Activated CD8-positive, alpha-beta memory T cell treated with anti-CD3 and anti-CD28 coated beads, Interleukin-2, amount 50 U/mL, for 24 hours (primary cell): ENCODE measurements around the gene GH2.
"Not testable (repeated sequence)": the region's sequence is repeated elsewhere in the genome, so short reads cannot be mapped to it uniquely, and the experiment has no call there.

Source experiments
- DNase-seq: peaks from one replicate; pipeline ENCODE4 v3.0.0-alpha.2; 2020; ENCODE audit errors: extremely low read depth

GH2 gene

GRCh38 chr17:63881935-63882601 is at the start of gene GH2:
Gene GH2 (minus strand): TSS chr17:63881944. CDS start chr17:63881801, 143 bp downstream.
- DNase-seq = peak; percentile 26

- DNase-seq = no peak
Measured at GRCh38 chr17:63930951-63931575, 49.3 kb upstream of the GH2 start.

- DNase-seq = no peak
Measured at GRCh38 chr17:63929860-63930766, 48.4 kb upstream of the GH2 start.

- DNase-seq = no peak
Measured at GRCh38 chr17:63928966-63929695, 47.4 kb upstream of the GH2 start.

- DNase-seq = no peak
Measured at GRCh38 chr17:63928172-63928666, 46.5 kb upstream of the GH2 start.

- no peak for DNase-seq
Measured at GRCh38 chr17:63927464-63928171, 45.9 kb upstream of the GH2 start.

GRCh38 chr17:63926164-63926563 is 44.4 kb upstream of the GH2 start:
- DNase-seq = no peak

- DNase-seq = no peak
Measured at GRCh38 chr17:63925615-63926014, 43.9 kb upstream of the GH2 start.

- not testable (repeated sequence) for DNase-seq
Measured at GRCh38 chr17:63922402-63922801, 40.7 kb upstream of the GH2 start.

GRCh38 chr17:63920779-63921178 is 39.0 kb upstream of the GH2 start:
- DNase-seq = not testable (repeated sequence)

- not testable (repeated sequence) for DNase-seq
Measured at GRCh38 chr17:63920050-63920449, 38.3 kb upstream of the GH2 start.

- peak; percentile 23 for DNase-seq
Measured at GRCh38 chr17:63919311-63919723, 37.6 kb upstream of the GH2 start.

- not testable (repeated sequence) for DNase-seq
Measured at GRCh38 chr17:63918789-63919305, 37.1 kb upstream of the GH2 start, which contains the start of gene GH1. Gene GH1 (minus strand): TSS chr17:63918839. CDS start chr17:63918776, 63 bp downstream.

GRCh38 chr17:63918305-63918704 is 36.6 kb upstream of the GH2 start:
- DNase-seq = no peak

GRCh38 chr17:63917646-63918045 is 35.9 kb upstream of the GH2 start:
- no peak for DNase-seq

GRCh38 chr17:63917206-63917605 is 35.5 kb upstream of the GH2 start:
- not testable (repeated sequence) for DNase-seq

- no peak for DNase-seq
Measured at GRCh38 chr17:63916566-63917185, 34.9 kb upstream of the GH2 start.

GRCh38 chr17:63915753-63916152 is 34.0 kb upstream of the GH2 start:
- not testable (repeated sequence) for DNase-seq

GRCh38 chr17:63914471-63914870 is 32.7 kb upstream of the GH2 start:
- DNase-seq = no peak

GRCh38 chr17:63911657-63912100 is 29.9 kb upstream of the GH2 start:
- DNase-seq = peak; percentile 20
